AG09309 (cell line): ENCODE measurements around the gene CHD9.

ENCODE experiments used
- DNase-seq: peaks from one replicate; pipeline ENCODE4 v3.0.0-alpha.2; 2010; ENCODE audit warnings: low read depth
- H3K4me3 ChIP-seq: 2 replicates; pipeline ENCODE4 v1.5.1; 2011; ENCODE audit warnings: mild to moderate bottlenecking, low read depth, low read length, moderate library complexity; ENCODE audit not compliant: control insufficient read depth
- CTCF ChIP-seq: IDR thresholded peaks from 2 replicates; pipeline ENCODE4 v1.5.1; 2011; ENCODE audit warnings: mild to moderate bottlenecking, low read depth, low read length, inconsistent platforms; ENCODE audit not compliant: insufficient read depth, control insufficient read depth; ENCODE audit errors: missing control alignments

CHD9 gene

GRCh38 chr16:53089434-53090285, 34.9 kb downstream of the CHD9 start:
- no peak overlapping the region for H3K4me3 ChIP-seq
- no peak for DNase-seq
- TF ChIP-seq CTCF = no peak

- TF ChIP-seq CTCF = no peak
- DNase-seq = no peak
- no peak overlapping the region for H3K4me3 ChIP-seq
Measured at GRCh38 chr16:53090286-53090590, 35.4 kb downstream of the CHD9 start.

GRCh38 chr16:53090591-53091411, 36.0 kb downstream of the CHD9 start:
- peak overlapping the region; percentile 20 for H3K4me3 ChIP-seq
- peak; percentile 97 for DNase-seq
- no peak for TF ChIP-seq CTCF

GRCh38 chr16:53091466-53092211, 36.8 kb downstream of the CHD9 start:
- TF ChIP-seq CTCF = no peak

GRCh38 chr16:53092284-53092683, 37.5 kb downstream of the CHD9 start:
- H3K4me3 ChIP-seq = no peak overlapping the region
- no peak for DNase-seq
- no peak for TF ChIP-seq CTCF

More at GRCh38 chr16:53091466-53092211, 36.8 kb downstream of the CHD9 start:
- no peak for DNase-seq
- H3K4me3 ChIP-seq = no peak overlapping the region

- no peak for TF ChIP-seq CTCF
- no peak overlapping the region for H3K4me3 ChIP-seq
- no peak for DNase-seq
Measured at GRCh38 chr16:53093162-53093744, 38.5 kb downstream of the CHD9 start.
